IMR-90 (cell line): ENCODE data around the gene SPAG16. TPM values are rescaled to one million over a fixed set of nuclear protein-coding genes. Genes with fewer than 3 reads are reported as not detected.

Experiments
- ATAC-seq: fragments of 200-7000 bp; cut with Tn5 transposase; 2 replicates; pipeline ENCODE4 v1.9.1; 2020; ENCODE audit warnings: low read depth, mild to moderate bottlenecking, moderate library complexity
- BruUV-seq: library from RNA; stranded (reverse); fragments of 400-500 nt; replicated peaks from 2 replicates; lab custom pipeline; 2021; lab: Mats Ljungman, UMichigan
- CTCF ChIA-PET: fragments of 300-600 bp; formaldehyde crosslinking; extraction: SDS; loops from one replicate; lab custom pipeline; 2021; ENCODE audit warnings: antibody characterized with exemption; lab: Yijun Ruan, JAX
- POLR2A ChIA-PET: fragments of 300-600 bp; sonication (Branson Sonifier 250); formaldehyde crosslinking; loops from one replicate; lab custom pipeline; 2022; ENCODE audit warnings: antibody characterized with exemption; ENCODE audit not compliant: unreplicated experiment; lab: Charles Lee
- DNase-seq: peaks from one replicate; pipeline ENCODE4 v3.0.0; 2013
- H2AFZ ChIP-seq: replicated peaks from 2 replicates; pipeline ENCODE3; 2013; ENCODE audit warnings: low read length, mild to moderate bottlenecking; ENCODE audit not compliant: poor library complexity
- H2AK5ac ChIP-seq: 2 replicates; pipeline ENCODE4 v1.6.1; 2013; ENCODE audit warnings: low read depth, low read length, inconsistent platforms
- H2AK9ac ChIP-seq: replicated peaks from 2 replicates; pipeline ENCODE3; 2013; ENCODE audit warnings: mild to moderate bottlenecking, low read depth, low read length, moderate library complexity; ENCODE audit not compliant: poor library complexity
- H2BK120ac ChIP-seq: 2 replicates; pipeline ENCODE4 v1.6.1; 2013; ENCODE audit warnings: low read depth, low read length, inconsistent platforms
- H2BK15ac ChIP-seq: 3 replicates; pipeline ENCODE4 v1.6.1; 2013; ENCODE audit warnings: low read depth, low read length, inconsistent platforms
- H2BK20ac ChIP-seq: 2 replicates; pipeline ENCODE4 v1.6.1; 2013; ENCODE audit warnings: low read depth, mild to moderate bottlenecking, inconsistent platforms, low read length, moderate library complexity
- H2BK5ac ChIP-seq: 2 replicates; pipeline ENCODE4 v1.6.1; 2013; ENCODE audit warnings: mild to moderate bottlenecking, low read depth, low read length, inconsistent platforms; ENCODE audit not compliant: poor library complexity, severe bottlenecking
- H3K14ac ChIP-seq: replicated peaks from 2 replicates; pipeline ENCODE4 v1.6.1; 2013; ENCODE audit warnings: low read depth, low read length, inconsistent platforms
- H3K18ac ChIP-seq: 2 replicates; pipeline ENCODE4 v1.6.1; 2013; ENCODE audit warnings: low read depth, low read length, control low read depth
- H3K23ac ChIP-seq: 2 replicates; pipeline ENCODE4 v1.6.1; 2013; ENCODE audit warnings: low read depth, low read length, inconsistent platforms
- H3K27ac ChIP-seq: 2 replicates; pipeline ENCODE4 v1.5.1; 2013; ENCODE audit warnings: mild to moderate bottlenecking, control low read depth, low read length; ENCODE audit not compliant: insufficient read depth
- H3K27me3 ChIP-seq: 2 replicates; pipeline ENCODE4 v1.6.1; 2013; ENCODE audit warnings: low read length; ENCODE audit not compliant: control insufficient read depth, insufficient read depth
- H3K36me3 ChIP-seq: 2 replicates; pipeline ENCODE4 v1.6.1; 2013; ENCODE audit warnings: low read length, mixed read lengths; ENCODE audit not compliant: control insufficient read depth, insufficient read depth
- H3K4ac ChIP-seq: 2 replicates; pipeline ENCODE4 v1.6.1; 2013; ENCODE audit warnings: low read depth, low read length, inconsistent platforms
- H3K4me1 ChIP-seq: 2 replicates; pipeline ENCODE4 v1.6.1; 2013; ENCODE audit warnings: low read length, mixed read lengths; ENCODE audit not compliant: control insufficient read depth, insufficient read depth
- H3K4me2 ChIP-seq: 2 replicates; pipeline ENCODE4 v1.6.1; 2013; ENCODE audit warnings: low read depth, mild to moderate bottlenecking, control low read depth, low read length, moderate library complexity
- H3K4me3 ChIP-seq: 2 replicates; pipeline ENCODE4 v1.5.1; 2013; ENCODE audit warnings: low read depth, mild to moderate bottlenecking, control low read depth, low read length, moderate library complexity; ENCODE audit not compliant: insufficient read depth
- H3K56ac ChIP-seq: 2 replicates; pipeline ENCODE4 v1.6.1; 2013; ENCODE audit warnings: low read length, inconsistent platforms; ENCODE audit not compliant: insufficient read depth; ENCODE audit errors: extremely low read depth
- H3K79me1 ChIP-seq, 2 experiments: 2 replicates each; pipeline ENCODE4 v1.6.1; 2013; ENCODE audit warnings: low read length in 2 of 2, inconsistent platforms in 1 of 2, low read depth in 1 of 2
- H3K9ac ChIP-seq: 2 replicates; pipeline ENCODE4 v1.6.1; 2013; ENCODE audit warnings: low read depth, low read length, control low read depth
- H3K9me1 ChIP-seq: 2 replicates; pipeline ENCODE4 v1.6.1; 2013; ENCODE audit warnings: low read length, inconsistent platforms; ENCODE audit not compliant: insufficient read depth
- H3K9me3 ChIP-seq: 2 replicates; pipeline ENCODE4 v1.6.1; 2013; ENCODE audit warnings: low read length; ENCODE audit not compliant: control insufficient read depth, insufficient read depth
- H4K20me1 ChIP-seq: 2 replicates; pipeline ENCODE4 v1.6.1; 2013; ENCODE audit warnings: low read length, inconsistent platforms; ENCODE audit not compliant: insufficient read depth
- H4K5ac ChIP-seq: 2 replicates; pipeline ENCODE4 v1.6.1; 2013; ENCODE audit warnings: mild to moderate bottlenecking, low read depth, low read length, control low read depth
- H4K8ac ChIP-seq, 2 experiments: 2 replicates each; pipeline ENCODE4 v1.6.1; 2013; ENCODE audit warnings: low read depth in 2 of 2, low read length in 2 of 2, control low read depth in 1 of 2, inconsistent platforms in 1 of 2
- H4K91ac ChIP-seq: 2 replicates; pipeline ENCODE4 v1.6.1; 2013; ENCODE audit warnings: low read depth, low read length, inconsistent platforms; ENCODE audit not compliant: insufficient read depth
- MAFK ChIP-seq: IDR thresholded peaks from 2 replicates; pipeline ENCODE4 v1.6.1; 2012; ENCODE audit warnings: low read depth, low read length, improper control_type of control experiment
- RFX5 ChIP-seq: IDR thresholded peaks from 2 replicates; pipeline ENCODE4 v1.8.0; 2012; ENCODE audit warnings: low read depth, mild to moderate bottlenecking, low read length, moderate library complexity
- WGBS, 2 experiments: methylation state at CpG; one replicate each; pipeline versions ENCODE4 v1.1.5 to v1.1.7; 2013; ENCODE audit warnings: missing lambda C conversion rate in 2 of 2; ENCODE audit not compliant: insufficient read length in 1 of 2; ENCODE audit errors: extremely low coverage in 2 of 2; 5-methylcytosine and 5-hydroxymethylcytosine counted together
- dilution Hi-C: fragments of 300-500 bp; cut with HindIII; formaldehyde crosslinking; loops from one replicate; pipeline ENCODE4 v1.14.3; 2018; ENCODE audit warnings: low sequenced_read_pairs; ENCODE audit not compliant: unreplicated experiment
- in situ Hi-C: fragments of 300-500 bp; cut with MboI; formaldehyde crosslinking; loops from 3 replicates; pipeline ENCODE4 v1.14.3; 2019; ENCODE audit warnings: low sequenced_read_pairs, inconsistent platforms, mixed read lengths
- intact Hi-C: fragments of 100-400 bp; cut with micrococcal nuclease; formaldehyde crosslinking; loops from 2 replicates; pipeline ENCODE4 v1.10.0; 2022
- polyA plus RNA-seq, 3 experiments: library from polyadenylated mRNA; depleted of rRNA; stranded (reverse); fragments of >200 nt; gene quantifications; 2 replicates each; pipeline ENCODE4 v1.2.3, GENCODE V29; 2012; ENCODE audit warnings: low replicate concordance in 1 of 3
- total RNA-seq: library from RNA; depleted of rRNA; stranded (reverse); fragments of >200 nt; gene quantifications from 2 replicates; pipeline ENCODE4 v1.2.3, GENCODE V29; 2012

SPAG16 gene
- total and polyA plus RNA-seq, 2 of the 4 experiments (the other 2 are of a cell fraction): 7.3 to 13.5 TPM

- H2AFZ ChIP-seq: no peak overlapping the region
- H3K56ac ChIP-seq: no peak overlapping the region
- no peak overlapping the region for H3K4me2 ChIP-seq
- H3K27me3 ChIP-seq: no peaks in the 10 kb centered on the region
- no peak overlapping the region for H2BK120ac ChIP-seq
- H3K23ac ChIP-seq: no peak overlapping the region
- no peaks in the 10 kb centered on the region for H3K4me1 ChIP-seq
- no peak overlapping the region for H3K4ac ChIP-seq
- H3K9ac ChIP-seq: no peak overlapping the region
- no peaks in the 10 kb centered on the region for H3K36me3 ChIP-seq
- POLR2A ChIA-PET: no interaction called here
- no peak overlapping the region for H4K91ac ChIP-seq
- H3K27ac ChIP-seq: no peak overlapping the region
- DNase-seq (no peak), ATAC-seq (no peak)
- no TSS peak for BruUV-seq
- intact Hi-C loops (no loop called here), in situ Hi-C loops (no loop called here), dilution Hi-C loops (no loop called here)
- CTCF ChIA-PET: no interaction called here
- no peaks in the 10 kb centered on the region for H3K9me1 ChIP-seq
- H2BK20ac ChIP-seq: no peak overlapping the region
- no peaks in the 10 kb centered on the region for H4K20me1 ChIP-seq
- no peak overlapping the region for H2AK9ac ChIP-seq
- H2BK5ac ChIP-seq: no peak overlapping the region
- no peak overlapping the region for H3K18ac ChIP-seq
- H3K79me1 ChIP-seq: no peaks in the 10 kb centered on the region
- H3K4me3 ChIP-seq: no peak overlapping the region
- WGBS, 2 experiments: no CpG with 5 or more reads among the region's 3 CpGs
- H3K14ac ChIP-seq: no peak overlapping the region
- H2BK15ac ChIP-seq: no peak overlapping the region
- H4K8ac ChIP-seq: no peak overlapping the region
- H3K9me3 ChIP-seq: no peaks in the 10 kb centered on the region
- TF ChIP-seq RFX5: no peak
- TF ChIP-seq MAFK: no peak
- H4K5ac ChIP-seq: no peak overlapping the region
- H2AK5ac ChIP-seq: no peak overlapping the region
Measured at GRCh38 chr2:214220251-214220650, 936.0 kb downstream of the SPAG16 start.
